ENCODE data around the gene DDIT3.

Gene DDIT3

GRCh38 chr12:57476993-57477709 lies 43.2 kb downstream of the DDIT3 start:
- H3K4me1 ChIP-seq (ENCODE audit: control insufficient read depth in 1 of 2, insufficient read depth in 2 of 2, low read length in 2 of 2) = peaks cover 0 to 14% of the 10 kb centered on the region in 2 donors
- no peaks in the 10 kb centered on the region for H3K9me3 ChIP-seq (ENCODE audit: control insufficient read depth in 1 of 2, low read length in 2 of 2)
- peaks cover 4% of the 10 kb centered on the region for H3K27me3 ChIP-seq (ENCODE audit: low read depth, low read length)
- no peak overlapping the region for H3K27ac ChIP-seq (ENCODE audit: low read length)
- peak overlapping the region; percentile 5 to 65 for H3K4me3 ChIP-seq (ENCODE audit: low read depth in 1 of 2, low read length in 2 of 2)
- H3K36me3 ChIP-seq (ENCODE audit: control insufficient read depth in 1 of 2, insufficient read depth in 2 of 2, low read length in 2 of 2) = no peaks in the 10 kb centered on the region

GRCh38 chr12:57476162-57476992 lies 43.9 kb downstream of the DDIT3 start:
- no peaks in the 10 kb centered on the region for H3K9me3 ChIP-seq (ENCODE audit: control insufficient read depth in 1 of 2, low read length in 2 of 2)
- no peaks in the 10 kb centered on the region for H3K36me3 ChIP-seq (ENCODE audit: control insufficient read depth in 1 of 2, insufficient read depth in 2 of 2, low read length in 2 of 2)
- H3K27me3 ChIP-seq (ENCODE audit: low read depth, low read length) = peaks cover 4% of the 10 kb centered on the region
- no peak overlapping the region for H3K27ac ChIP-seq (ENCODE audit: low read length)
- peak overlapping the region; percentile 5 to 65 for H3K4me3 ChIP-seq (ENCODE audit: low read depth in 1 of 2, low read length in 2 of 2)
- peaks cover 0 to 14% of the 10 kb centered on the region in 2 donors for H3K4me1 ChIP-seq (ENCODE audit: control insufficient read depth in 1 of 2, insufficient read depth in 2 of 2, low read length in 2 of 2)

- no peak overlapping the region for H3K27ac ChIP-seq (ENCODE audit: low read length)
- peaks cover 4% of the 10 kb centered on the region for H3K27me3 ChIP-seq (ENCODE audit: low read depth, low read length)
- peaks cover 0 to 14% of the 10 kb centered on the region in 2 donors for H3K4me1 ChIP-seq (ENCODE audit: control insufficient read depth in 1 of 2, insufficient read depth in 2 of 2, low read length in 2 of 2)
- no peaks in the 10 kb centered on the region for H3K9me3 ChIP-seq (ENCODE audit: control insufficient read depth in 1 of 2, low read length in 2 of 2)
- no peaks in the 10 kb centered on the region for H3K36me3 ChIP-seq (ENCODE audit: control insufficient read depth in 1 of 2, insufficient read depth in 2 of 2, low read length in 2 of 2)
- peak overlapping the region; percentile 5 to 65 for H3K4me3 ChIP-seq (ENCODE audit: low read depth in 1 of 2, low read length in 2 of 2)
Observed at GRCh38 chr12:57475271-57476161, 44.8 kb downstream of the DDIT3 start.

- Histone ChIP-seq H3K4me3 (ENCODE audit: low read depth in 1 of 2, low read length in 2 of 2) (peak overlapping the region in 1 of 2 donors; percentile 65), H3K9me3 (ENCODE audit: control insufficient read depth in 1 of 2, low read length in 2 of 2) (no peaks in the 10 kb centered on the region), H3K4me1 (ENCODE audit: control insufficient read depth in 1 of 2, insufficient read depth in 2 of 2, low read length in 2 of 2) (peaks cover 0 to 14% of the 10 kb centered on the region in 2 donors), H3K27ac (ENCODE audit: low read length) (no peak overlapping the region), H3K36me3 (ENCODE audit: control insufficient read depth in 1 of 2, insufficient read depth in 2 of 2, low read length in 2 of 2) (no peaks in the 10 kb centered on the region), H3K27me3 (ENCODE audit: low read depth, low read length) (peaks cover 4% of the 10 kb centered on the region)
Observed at GRCh38 chr12:57474862-57475261, 45.5 kb downstream of the DDIT3 start.

GRCh38 chr12:57474430-57474829 lies 45.9 kb downstream of the DDIT3 start:
- peaks cover 0 to 14% of the 10 kb centered on the region in 2 donors for H3K4me1 ChIP-seq (ENCODE audit: control insufficient read depth in 1 of 2, insufficient read depth in 2 of 2, low read length in 2 of 2)
- H3K27me3 ChIP-seq (ENCODE audit: low read depth, low read length) = peaks cover 4% of the 10 kb centered on the region
- no peaks in the 10 kb centered on the region for H3K9me3 ChIP-seq (ENCODE audit: control insufficient read depth in 1 of 2, low read length in 2 of 2)
- H3K4me3 ChIP-seq (ENCODE audit: low read depth in 1 of 2, low read length in 2 of 2) = no peak overlapping the region
- no peaks in the 10 kb centered on the region for H3K36me3 ChIP-seq (ENCODE audit: control insufficient read depth in 1 of 2, insufficient read depth in 2 of 2, low read length in 2 of 2)
- H3K27ac ChIP-seq (ENCODE audit: low read length) = no peak overlapping the region

GRCh38 chr12:57473886-57474285 lies 46.4 kb downstream of the DDIT3 start:
- H3K9me3 ChIP-seq (ENCODE audit: control insufficient read depth in 1 of 2, low read length in 2 of 2) = no peaks in the 10 kb centered on the region
- no peak overlapping the region for H3K27ac ChIP-seq (ENCODE audit: low read length)
- no peak overlapping the region for H3K4me3 ChIP-seq (ENCODE audit: low read depth in 1 of 2, low read length in 2 of 2)
- peaks cover 4% of the 10 kb centered on the region for H3K27me3 ChIP-seq (ENCODE audit: low read depth, low read length)
- H3K4me1 ChIP-seq (ENCODE audit: control insufficient read depth in 1 of 2, insufficient read depth in 2 of 2, low read length in 2 of 2) = peaks cover 0 to 14% of the 10 kb centered on the region in 2 donors
- H3K36me3 ChIP-seq (ENCODE audit: control insufficient read depth in 1 of 2, insufficient read depth in 2 of 2, low read length in 2 of 2) = no peaks in the 10 kb centered on the region

GRCh38 chr12:57473392-57473791 lies 46.9 kb downstream of the DDIT3 start:
- H3K27ac ChIP-seq (ENCODE audit: low read length) = no peak overlapping the region
- peaks cover 0 to 14% of the 10 kb centered on the region in 2 donors for H3K4me1 ChIP-seq (ENCODE audit: control insufficient read depth in 1 of 2, insufficient read depth in 2 of 2, low read length in 2 of 2)
- peaks cover 4% of the 10 kb centered on the region for H3K27me3 ChIP-seq (ENCODE audit: low read depth, low read length)
- no peaks in the 10 kb centered on the region for H3K9me3 ChIP-seq (ENCODE audit: control insufficient read depth in 1 of 2, low read length in 2 of 2)
- H3K36me3 ChIP-seq (ENCODE audit: control insufficient read depth in 1 of 2, insufficient read depth in 2 of 2, low read length in 2 of 2) = no peaks in the 10 kb centered on the region
- no peak overlapping the region for H3K4me3 ChIP-seq (ENCODE audit: low read depth in 1 of 2, low read length in 2 of 2)

- Histone ChIP-seq H3K4me1 (ENCODE audit: control insufficient read depth in 1 of 2, insufficient read depth in 2 of 2, low read length in 2 of 2) (peaks cover 0 to 14% of the 10 kb centered on the region in 2 donors), H3K27ac (ENCODE audit: low read length) (no peak overlapping the region), H3K4me3 (ENCODE audit: low read depth in 1 of 2, low read length in 2 of 2) (no peak overlapping the region), H3K9me3 (ENCODE audit: control insufficient read depth in 1 of 2, low read length in 2 of 2) (no peaks in the 10 kb centered on the region), H3K27me3 (ENCODE audit: low read depth, low read length) (peaks cover 4% of the 10 kb centered on the region), H3K36me3 (ENCODE audit: control insufficient read depth in 1 of 2, insufficient read depth in 2 of 2, low read length in 2 of 2) (no peaks in the 10 kb centered on the region)
Observed at GRCh38 chr12:57472391-57472790, 47.9 kb downstream of the DDIT3 start.

GRCh38 chr12:57471661-57472060 lies 48.7 kb downstream of the DDIT3 start:
- no peak overlapping the region for H3K4me3 ChIP-seq (ENCODE audit: low read depth in 1 of 2, low read length in 2 of 2)
- peaks cover 0 to 14% of the 10 kb centered on the region in 2 donors for H3K4me1 ChIP-seq (ENCODE audit: control insufficient read depth in 1 of 2, insufficient read depth in 2 of 2, low read length in 2 of 2)
- H3K9me3 ChIP-seq (ENCODE audit: control insufficient read depth in 1 of 2, low read length in 2 of 2) = no peaks in the 10 kb centered on the region
- H3K36me3 ChIP-seq (ENCODE audit: control insufficient read depth in 1 of 2, insufficient read depth in 2 of 2, low read length in 2 of 2) = no peaks in the 10 kb centered on the region
- H3K27ac ChIP-seq (ENCODE audit: low read length) = peak overlapping the region; percentile 15
- peaks cover 4% of the 10 kb centered on the region for H3K27me3 ChIP-seq (ENCODE audit: low read depth, low read length)

GRCh38 chr12:57470970-57471656 lies 49.2 kb downstream of the DDIT3 start:
- H3K4me3 ChIP-seq (ENCODE audit: low read depth in 1 of 2, low read length in 2 of 2) = no peak overlapping the region
- H3K9me3 ChIP-seq (ENCODE audit: control insufficient read depth in 1 of 2, low read length in 2 of 2) = no peaks in the 10 kb centered on the region
- H3K4me1 ChIP-seq (ENCODE audit: control insufficient read depth in 1 of 2, insufficient read depth in 2 of 2, low read length in 2 of 2) = peaks cover 0 to 12% of the 10 kb centered on the region in 2 donors
- H3K36me3 ChIP-seq (ENCODE audit: control insufficient read depth in 1 of 2, insufficient read depth in 2 of 2, low read length in 2 of 2) = no peaks in the 10 kb centered on the region
- H3K27me3 ChIP-seq (ENCODE audit: low read depth, low read length) = no peaks in the 10 kb centered on the region
- peak overlapping the region; percentile 15 for H3K27ac ChIP-seq (ENCODE audit: low read length)
